OCI-LY1 (cell line): Measurements from ENCODE around the gene RUNX1.

Experiments
- EZH2 ChIP-seq: fragments of 200-600 bp; sonication (generic), shearing (Covaris generic); IDR thresholded peaks from 2 replicates; pipeline ENCODE4 v1.8.0; 2017; ENCODE audit warnings: borderline replicate concordance, mixed run types, mild to moderate bottlenecking, antibody characterized with exemption, low read length, moderate library complexity, mixed read lengths
- TF ChIP-seq, protein P1 (sequence below): fragments of 200-600 bp; sonication (generic), shearing (Covaris generic); IDR thresholded peaks from 2 replicates; pipeline ENCODE4 v1.5.1; 2017; ENCODE audit warnings: mild to moderate bottlenecking, antibody characterized with exemption, low read length, moderate library complexity, mixed read lengths

DNA sequence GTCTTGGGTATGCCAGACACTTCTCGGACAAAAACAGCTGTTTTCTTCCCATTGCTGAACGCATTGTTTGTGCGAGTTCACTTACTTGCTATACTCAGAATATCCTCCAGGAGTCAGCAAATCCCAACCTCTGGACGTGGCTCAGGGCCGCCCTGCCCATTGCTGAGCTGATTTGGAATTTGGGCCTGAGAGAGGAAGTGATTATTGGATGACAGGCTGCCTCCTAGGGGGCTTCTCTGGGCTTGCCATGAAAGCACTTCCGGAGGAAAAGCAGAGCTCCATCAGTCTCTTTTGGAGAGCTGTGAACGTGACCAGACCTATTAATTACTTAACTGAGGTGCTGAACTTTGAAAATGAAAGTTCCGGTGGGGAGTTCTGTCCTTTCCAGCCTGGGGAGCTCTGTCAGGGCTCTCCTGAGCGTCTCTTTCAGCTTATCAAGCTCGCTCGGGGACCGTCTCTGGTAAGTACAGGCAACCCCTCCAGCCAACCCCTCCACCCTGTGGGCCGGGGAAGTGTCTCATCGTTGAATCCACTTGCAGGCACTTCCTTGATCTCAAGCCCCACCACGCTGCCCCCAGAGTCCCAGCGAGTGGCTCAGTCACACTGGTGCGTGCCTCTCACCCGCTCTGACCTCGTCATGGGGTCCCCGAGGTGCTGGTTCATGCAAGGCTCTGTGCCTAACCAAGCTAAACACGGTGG, 303.4 kb downstream of the RUNX1 start:
- TF ChIP-seq, protein P1, sequence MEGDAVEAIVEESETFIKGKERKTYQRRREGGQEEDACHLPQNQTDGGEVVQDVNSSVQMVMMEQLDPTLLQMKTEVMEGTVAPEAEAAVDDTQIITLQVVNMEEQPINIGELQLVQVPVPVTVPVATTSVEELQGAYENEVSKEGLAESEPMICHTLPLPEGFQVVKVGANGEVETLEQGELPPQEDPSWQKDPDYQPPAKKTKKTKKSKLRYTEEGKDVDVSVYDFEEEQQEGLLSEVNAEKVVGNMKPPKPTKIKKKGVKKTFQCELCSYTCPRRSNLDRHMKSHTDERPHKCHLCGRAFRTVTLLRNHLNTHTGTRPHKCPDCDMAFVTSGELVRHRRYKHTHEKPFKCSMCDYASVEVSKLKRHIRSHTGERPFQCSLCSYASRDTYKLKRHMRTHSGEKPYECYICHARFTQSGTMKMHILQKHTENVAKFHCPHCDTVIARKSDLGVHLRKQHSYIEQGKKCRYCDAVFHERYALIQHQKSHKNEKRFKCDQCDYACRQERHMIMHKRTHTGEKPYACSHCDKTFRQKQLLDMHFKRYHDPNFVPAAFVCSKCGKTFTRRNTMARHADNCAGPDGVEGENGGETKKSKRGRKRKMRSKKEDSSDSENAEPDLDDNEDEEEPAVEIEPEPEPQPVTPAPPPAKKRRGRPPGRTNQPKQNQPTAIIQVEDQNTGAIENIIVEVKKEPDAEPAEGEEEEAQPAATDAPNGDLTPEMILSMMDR, result peak; percentile 92
- TF ChIP-seq EZH2, result no peak
